Astrocyte (in vitro differentiated cells and primary cell): ENCODE measurements around the gene TSPAN14. TPM values are rescaled to one million over a fixed set of nuclear protein-coding genes. Genes with fewer than 3 reads are reported as not detected.
"Not testable (repeated sequence)": the region's sequence is repeated elsewhere in the genome, so short reads cannot be mapped to it uniquely, and the experiment has no call there.

ENCODE experiments used
- DNase-seq: peaks from one replicate; pipeline ENCODE4 v3.0.0-alpha.2; 2010; ENCODE audit warnings: low read depth
- FAIRE-seq: peaks from 2 replicates; lab custom pipeline; 2011; peaks lifted over from hg19 to GRCh38; lab: Jason Lieb, UNC
- H2AFZ ChIP-seq: 2 replicates; pipeline ENCODE4 v1.6.0; 2012; ENCODE audit warnings: low read depth, low read length, inconsistent platforms
- H3K27ac ChIP-seq: 2 replicates; pipeline ENCODE4 v1.5.1; 2011; ENCODE audit warnings: low read depth, low read length, inconsistent platforms
- H3K27me3 ChIP-seq: 2 replicates; pipeline ENCODE4 v1.6.0; 2011; ENCODE audit warnings: low read length, inconsistent platforms; ENCODE audit not compliant: insufficient read depth
- H3K36me3 ChIP-seq: 2 replicates; pipeline ENCODE4 v1.5.1; 2011; ENCODE audit warnings: low read length, inconsistent platforms; ENCODE audit not compliant: insufficient read depth
- H3K4me1 ChIP-seq: 2 replicates; pipeline ENCODE4 v1.5.1; 2011; ENCODE audit warnings: low read length, inconsistent platforms; ENCODE audit not compliant: insufficient read depth
- H3K4me2 ChIP-seq: 2 replicates; pipeline ENCODE4 v1.6.0; 2012; ENCODE audit warnings: low read length, inconsistent platforms
- H3K4me3 ChIP-seq: 2 replicates; pipeline ENCODE4 v1.5.1; 2011; ENCODE audit warnings: low read depth, mild to moderate bottlenecking, low read length, inconsistent platforms; ENCODE audit not compliant: insufficient read depth
- H3K79me2 ChIP-seq: 2 replicates; pipeline ENCODE4 v1.6.0; 2012; ENCODE audit warnings: mild to moderate bottlenecking, low read length, inconsistent platforms; ENCODE audit not compliant: insufficient read depth
- H3K9ac ChIP-seq: 2 replicates; pipeline ENCODE4 v1.6.0; 2012; ENCODE audit warnings: mild to moderate bottlenecking, low read length, inconsistent platforms
- H3K9me3 ChIP-seq: 2 replicates; pipeline ENCODE4 v1.5.1; 2012; ENCODE audit warnings: low read depth, mild to moderate bottlenecking, low read length, inconsistent platforms; ENCODE audit not compliant: insufficient read depth
- H4K20me1 ChIP-seq: 2 replicates; pipeline ENCODE4 v1.6.0; 2012; ENCODE audit warnings: low read length, inconsistent platforms; ENCODE audit not compliant: insufficient read depth
- H3K27ac Mint-ChIP-seq: one replicate; pipeline ENCODE4 v1.8.0; 2021; ENCODE audit warnings: mild to moderate bottlenecking, mixed read lengths; ENCODE audit not compliant: unreplicated experiment
- H3K27me3 Mint-ChIP-seq: one replicate; pipeline ENCODE4 v1.8.0; 2021; ENCODE audit warnings: low read depth, mixed read lengths; ENCODE audit not compliant: unreplicated experiment
- H3K36me3 Mint-ChIP-seq: one replicate; pipeline ENCODE4 v1.8.0; 2021; ENCODE audit warnings: low read depth, mixed read lengths; ENCODE audit not compliant: unreplicated experiment
- H3K4me1 Mint-ChIP-seq: one replicate; pipeline ENCODE4 v1.8.0; 2021; ENCODE audit warnings: low read depth, mixed read lengths; ENCODE audit not compliant: unreplicated experiment
- H3K4me3 Mint-ChIP-seq: one replicate; pipeline ENCODE4 v1.8.0; 2021; ENCODE audit warnings: mild to moderate bottlenecking, moderate library complexity, mixed read lengths; ENCODE audit not compliant: unreplicated experiment
- H3K9me3 Mint-ChIP-seq: one replicate; pipeline ENCODE4 v1.8.0; 2021; ENCODE audit warnings: mild to moderate bottlenecking, mixed read lengths; ENCODE audit not compliant: unreplicated experiment
- EZH2 ChIP-seq: IDR thresholded peaks from 2 replicates; pipeline ENCODE4 v1.6.1; 2012; ENCODE audit warnings: mild to moderate bottlenecking, low read length, inconsistent platforms; ENCODE audit not compliant: insufficient read depth
- total RNA-seq: library from RNA; stranded (reverse); gene quantifications from 2 replicates; pipeline ENCODE4 v1.2.1, GENCODE V29; 2021
- TF ChIP-seq, protein P1 (sequence below): IDR thresholded peaks from 2 replicates; pipeline ENCODE4 v1.5.1; 2011; ENCODE audit warnings: low read depth, mild to moderate bottlenecking, inconsistent platforms, low read length, moderate library complexity; ENCODE audit not compliant: insufficient read depth

Gene TSPAN14
- total RNA-seq, 1 donor from 2014 or later: 140 TPM

DNA sequence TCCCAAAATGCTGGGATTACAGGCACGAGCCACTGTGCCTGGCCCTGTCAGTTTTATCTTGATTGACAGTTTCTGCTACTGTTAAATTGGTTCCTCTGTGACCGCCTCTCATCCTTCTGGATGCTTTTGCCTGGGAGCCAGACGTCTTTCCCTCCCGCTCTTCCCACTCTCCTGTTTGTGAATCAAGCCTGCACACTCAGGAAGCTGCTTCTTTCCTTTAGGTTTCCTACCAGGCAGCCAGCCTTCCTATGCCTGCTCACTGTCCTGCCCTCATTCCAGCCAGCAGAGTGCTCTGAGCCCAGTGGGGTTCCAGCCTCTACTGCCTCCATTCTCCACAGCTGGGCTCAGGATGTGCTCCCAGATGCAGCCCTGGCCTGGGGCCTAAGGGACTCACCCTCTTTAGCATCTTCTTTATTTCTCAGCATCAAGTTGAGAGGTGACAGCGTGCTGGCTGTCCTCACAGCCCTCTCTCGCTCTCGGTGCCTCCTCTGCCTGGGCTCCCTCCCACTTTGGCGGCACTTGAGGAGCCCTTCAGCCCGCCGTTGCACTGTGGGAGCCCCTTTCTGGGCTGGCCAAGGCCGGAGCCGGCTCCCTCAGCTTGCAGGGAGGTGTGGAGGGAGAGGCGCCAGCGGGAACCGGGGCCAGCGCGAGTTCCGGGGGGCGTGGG lies 88.7 kb downstream of the TSPAN14 start:
- Histone ChIP-seq H3K9me3 (no peaks in the 10 kb centered on the region), H3K4me1 (peaks cover 7% of the 10 kb centered on the region), H3K9ac (no peak overlapping the region), H2AFZ (no peak overlapping the region), H4K20me1 (no peaks in the 10 kb centered on the region), H3K27ac (no peak overlapping the region), H3K36me3 (no peaks in the 10 kb centered on the region), H3K27me3 (no peaks in the 10 kb centered on the region), H3K4me3 (no peak overlapping the region), H3K79me2 (no peaks in the 10 kb centered on the region), H3K4me2 (no peak overlapping the region)
- Mint-ChIP-seq H3K36me3 (peaks cover 4% of the 10 kb centered on the region), H3K27ac (no peak overlapping the region), H3K9me3 (peaks cover 13% of the 10 kb centered on the region), H3K27me3 (peaks cover 31% of the 10 kb centered on the region), H3K4me3 (peak overlapping the region; percentile 15), H3K4me1 (peaks cover 15% of the 10 kb centered on the region)
- no peak for DNase-seq
- TF ChIP-seq, protein P1, sequence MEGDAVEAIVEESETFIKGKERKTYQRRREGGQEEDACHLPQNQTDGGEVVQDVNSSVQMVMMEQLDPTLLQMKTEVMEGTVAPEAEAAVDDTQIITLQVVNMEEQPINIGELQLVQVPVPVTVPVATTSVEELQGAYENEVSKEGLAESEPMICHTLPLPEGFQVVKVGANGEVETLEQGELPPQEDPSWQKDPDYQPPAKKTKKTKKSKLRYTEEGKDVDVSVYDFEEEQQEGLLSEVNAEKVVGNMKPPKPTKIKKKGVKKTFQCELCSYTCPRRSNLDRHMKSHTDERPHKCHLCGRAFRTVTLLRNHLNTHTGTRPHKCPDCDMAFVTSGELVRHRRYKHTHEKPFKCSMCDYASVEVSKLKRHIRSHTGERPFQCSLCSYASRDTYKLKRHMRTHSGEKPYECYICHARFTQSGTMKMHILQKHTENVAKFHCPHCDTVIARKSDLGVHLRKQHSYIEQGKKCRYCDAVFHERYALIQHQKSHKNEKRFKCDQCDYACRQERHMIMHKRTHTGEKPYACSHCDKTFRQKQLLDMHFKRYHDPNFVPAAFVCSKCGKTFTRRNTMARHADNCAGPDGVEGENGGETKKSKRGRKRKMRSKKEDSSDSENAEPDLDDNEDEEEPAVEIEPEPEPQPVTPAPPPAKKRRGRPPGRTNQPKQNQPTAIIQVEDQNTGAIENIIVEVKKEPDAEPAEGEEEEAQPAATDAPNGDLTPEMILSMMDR: no peak
- no peak for TF ChIP-seq EZH2
- FAIRE-seq: no peak

DNA sequence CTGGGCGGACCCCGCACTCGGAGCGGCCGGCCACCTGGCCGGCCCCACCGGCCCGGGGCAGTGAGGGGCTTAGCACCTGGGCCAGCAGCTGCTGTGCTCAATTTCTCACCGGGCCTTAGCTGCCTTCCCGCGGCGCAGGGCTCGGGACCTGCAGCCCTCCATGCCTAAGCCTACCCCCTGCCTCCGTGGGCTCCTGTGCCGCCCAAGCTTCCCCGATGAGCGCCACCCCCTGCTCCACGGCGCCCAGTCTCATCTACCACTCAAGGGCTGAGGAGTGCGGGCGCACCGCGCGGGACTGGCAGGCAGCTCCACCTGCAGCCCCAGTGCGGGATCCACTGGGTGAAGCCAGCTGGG lies 89.2 kb downstream of the TSPAN14 start:
- Mint-ChIP-seq H3K27me3 (peaks cover 29% of the 10 kb centered on the region), H3K9me3 (peaks cover 13% of the 10 kb centered on the region), H3K4me1 (peaks cover 15% of the 10 kb centered on the region)
- H3K36me3 Mint-ChIP-seq, H3K4me1 ChIP-seq, H4K20me1 ChIP-seq, DNase-seq, H2AFZ ChIP-seq, H3K4me3 ChIP-seq, H3K27me3 ChIP-seq, H3K9ac ChIP-seq, H3K9me3 ChIP-seq, H3K27ac Mint-ChIP-seq, H3K36me3 ChIP-seq, H3K4me2 ChIP-seq, FAIRE-seq, H3K4me3 Mint-ChIP-seq, H3K79me2 ChIP-seq, H3K27ac ChIP-seq: not testable (repeated sequence)

DNA sequence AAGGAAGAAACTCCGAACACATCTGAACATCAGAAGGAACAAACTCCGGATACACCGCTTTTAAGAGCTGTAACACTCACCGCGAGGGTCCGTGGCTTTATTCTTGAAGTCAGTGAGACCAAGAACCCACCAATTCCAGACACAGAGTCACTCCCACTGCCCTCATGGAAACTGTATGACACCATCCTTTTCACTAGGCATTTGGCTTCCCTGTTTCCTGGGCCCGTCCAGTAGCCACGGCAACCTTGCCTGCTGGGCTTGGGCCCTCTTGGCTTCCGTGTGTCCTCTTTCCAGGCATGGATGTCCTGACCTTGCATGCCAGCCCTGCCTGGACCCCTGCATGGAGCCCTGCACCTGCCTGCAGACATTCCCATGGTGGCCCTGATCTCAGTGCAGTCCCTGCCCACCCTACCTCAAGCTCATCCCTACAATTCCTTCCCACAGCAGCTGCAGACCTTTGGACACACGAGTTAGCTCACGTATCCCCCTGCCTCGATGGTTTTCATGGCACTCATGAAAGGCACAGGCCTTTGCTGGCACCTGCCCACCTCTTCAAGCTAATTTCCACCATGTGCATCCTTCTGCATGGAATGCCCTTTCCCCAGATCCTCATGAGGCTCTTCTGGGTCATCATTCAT lies 90.3 kb downstream of the TSPAN14 start:
- DNase-seq: no peak
- H3K4me2 ChIP-seq: no peak overlapping the region
- no peak overlapping the region for H3K4me3 ChIP-seq
- Mint-ChIP-seq H3K4me1 (peaks cover 15% of the 10 kb centered on the region), H3K9me3 (peaks cover 13% of the 10 kb centered on the region), H3K27me3 (peaks cover 29% of the 10 kb centered on the region), H3K4me3 (no peak overlapping the region), H3K36me3 (peaks cover 4% of the 10 kb centered on the region), H3K27ac (no peak overlapping the region)
- H3K27me3 ChIP-seq: no peaks in the 10 kb centered on the region
- no peaks in the 10 kb centered on the region for H3K9me3 ChIP-seq
- peaks cover 7% of the 10 kb centered on the region for H3K4me1 ChIP-seq
- no peak for FAIRE-seq
- no peak for TF ChIP-seq EZH2
- TF ChIP-seq, protein P1: no peak
- H3K79me2 ChIP-seq: no peaks in the 10 kb centered on the region
- no peak overlapping the region for H3K9ac ChIP-seq
- no peaks in the 10 kb centered on the region for H4K20me1 ChIP-seq
- H2AFZ ChIP-seq: no peak overlapping the region
- H3K27ac ChIP-seq: no peak overlapping the region
- no peaks in the 10 kb centered on the region for H3K36me3 ChIP-seq
